GM18499 (cell line): ENCODE results near the gene ZNF177.
"Not testable (repeated sequence)": the region's sequence is repeated elsewhere in the genome, so short reads cannot be mapped to it uniquely, and the experiment has no call there.

Experiments
- ATAC-seq: cut with Tn5 transposase; IDR thresholded peaks from one replicate; pipeline ENCODE4 v1.9.1; 2021; ENCODE audit warnings: moderate number of reproducible peaks; ENCODE audit not compliant: insufficient read depth, unreplicated experiment

ZNF177 gene

DNA sequence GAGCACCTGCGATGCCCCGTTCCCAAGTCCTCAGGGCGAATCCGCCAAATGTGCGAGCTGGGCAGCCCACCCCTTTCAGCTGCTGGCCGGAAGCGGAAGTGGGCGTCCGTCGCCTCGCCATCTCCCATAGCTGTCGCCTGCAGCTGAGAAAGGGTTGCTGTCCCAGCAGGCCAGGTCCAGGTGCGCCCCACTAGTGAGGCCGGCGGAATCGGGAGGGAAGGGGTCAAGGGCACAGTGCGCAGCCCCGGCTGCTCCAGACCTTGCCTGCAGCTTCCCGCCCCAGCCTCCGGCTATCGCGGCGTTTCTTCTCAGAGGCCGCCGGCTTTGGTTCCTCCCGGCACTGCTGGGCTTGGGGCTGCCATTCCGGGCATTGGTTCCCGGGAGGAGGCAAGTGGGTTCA is at the start of gene ZNF177:
ZNF177 (plus strand) TSS at position 109 of the 400 bp plus-strand sequence. CDS start 15,299 bp downstream, outside the sequence.
- no peak for ATAC-seq

- no peak for ATAC-seq
Observed at GRCh38 chr19:9313756-9314155, 49.1 kb upstream of the ZNF177 start.

GRCh38 chr19:9321338-9321737 is 41.5 kb upstream of the ZNF177 start:
- no peak for ATAC-seq

DNA sequence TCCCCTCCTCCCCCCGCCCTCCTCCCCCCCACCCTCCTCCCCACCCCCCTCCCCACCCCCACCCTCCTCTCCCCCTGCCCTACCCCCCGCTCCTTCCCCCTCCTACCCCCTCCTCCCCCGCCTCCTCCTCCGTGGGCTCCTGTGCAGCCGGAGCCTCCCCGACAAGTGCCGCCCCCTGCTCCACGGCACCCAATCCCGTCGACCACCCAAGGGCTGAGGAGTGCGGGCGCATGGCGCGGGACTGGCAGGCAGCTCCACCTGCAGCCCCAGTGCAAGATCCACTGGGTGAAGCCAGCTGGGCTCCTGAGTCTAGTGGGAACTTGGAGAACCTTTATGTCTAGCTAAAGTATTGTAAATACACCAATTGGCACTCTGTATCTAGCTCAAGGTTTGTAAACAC is 41.1 kb upstream of the ZNF177 start:
- not testable (repeated sequence) for ATAC-seq

DNA sequence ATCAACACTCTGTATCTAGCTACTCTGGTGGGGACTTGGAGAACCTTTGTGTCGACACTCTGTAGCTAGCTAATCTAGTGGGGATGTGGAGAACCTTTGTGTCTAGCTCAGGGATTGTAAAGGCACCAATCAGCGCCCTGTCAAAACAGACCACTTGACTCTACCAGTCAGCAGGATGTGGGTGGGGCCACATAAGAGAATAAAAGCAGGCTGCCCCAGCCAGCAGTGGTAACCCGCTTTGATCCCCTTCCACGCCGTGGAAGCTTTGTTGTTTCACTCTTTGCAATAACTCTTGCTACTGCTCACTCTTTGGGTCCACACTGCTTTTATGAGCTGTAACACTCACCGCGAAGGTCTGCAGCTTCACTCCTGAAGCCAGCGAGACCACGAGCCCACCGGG is 40.6 kb upstream of the ZNF177 start:
- ATAC-seq, result not testable (repeated sequence)

GRCh38 chr19:9323557-9323918 is 39.3 kb upstream of the ZNF177 start:
- peak; percentile 5 for ATAC-seq

- ATAC-seq, result peak; percentile 87
Observed at GRCh38 chr19:9323919-9324583, 38.8 kb upstream of the ZNF177 start, which contains the start of gene ZNF559. Gene ZNF559 (plus strand): TSS chr19:9324179. CDS start chr19:9338550, 14,371 bp downstream.

DNA sequence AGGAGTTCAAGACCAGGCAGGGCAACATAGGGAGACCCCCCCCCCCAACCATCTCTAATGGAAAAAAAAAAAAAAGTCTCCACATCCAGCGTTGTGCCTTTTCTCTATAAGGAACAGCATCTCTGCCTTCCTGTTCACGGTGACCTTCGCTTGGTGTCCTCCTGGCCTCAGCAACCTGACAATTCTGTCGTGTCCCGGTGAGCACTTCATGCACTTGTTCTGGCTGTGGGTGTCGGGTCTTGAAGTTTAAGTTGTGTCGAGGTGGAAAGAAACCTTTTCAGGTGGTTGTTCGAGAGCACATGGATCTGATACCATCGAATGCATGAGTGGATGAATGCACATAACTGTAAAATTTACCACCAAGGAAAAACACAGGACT is 38.2 kb upstream of the ZNF177 start:
- ATAC-seq, result no peak

DNA sequence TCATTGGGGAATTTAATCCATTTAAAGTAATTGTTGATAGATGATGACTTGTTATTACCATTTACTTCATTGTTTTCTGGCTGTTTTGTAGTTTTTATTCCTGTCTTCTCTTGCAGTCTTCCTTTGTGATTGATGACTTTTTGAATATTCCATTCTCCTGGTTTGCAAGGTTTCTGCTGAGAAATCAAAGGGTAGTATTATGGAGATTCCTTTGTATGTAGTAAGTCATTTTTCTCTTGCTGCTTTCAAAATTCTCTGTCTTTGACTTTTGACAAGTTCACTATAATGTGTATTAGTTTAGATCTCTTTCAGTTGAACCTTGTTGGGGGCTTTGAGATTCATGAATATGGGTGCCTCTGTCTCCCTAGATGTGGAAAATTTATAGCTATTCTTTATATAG is 32.8 kb upstream of the ZNF177 start:
- no peak for ATAC-seq

DNA sequence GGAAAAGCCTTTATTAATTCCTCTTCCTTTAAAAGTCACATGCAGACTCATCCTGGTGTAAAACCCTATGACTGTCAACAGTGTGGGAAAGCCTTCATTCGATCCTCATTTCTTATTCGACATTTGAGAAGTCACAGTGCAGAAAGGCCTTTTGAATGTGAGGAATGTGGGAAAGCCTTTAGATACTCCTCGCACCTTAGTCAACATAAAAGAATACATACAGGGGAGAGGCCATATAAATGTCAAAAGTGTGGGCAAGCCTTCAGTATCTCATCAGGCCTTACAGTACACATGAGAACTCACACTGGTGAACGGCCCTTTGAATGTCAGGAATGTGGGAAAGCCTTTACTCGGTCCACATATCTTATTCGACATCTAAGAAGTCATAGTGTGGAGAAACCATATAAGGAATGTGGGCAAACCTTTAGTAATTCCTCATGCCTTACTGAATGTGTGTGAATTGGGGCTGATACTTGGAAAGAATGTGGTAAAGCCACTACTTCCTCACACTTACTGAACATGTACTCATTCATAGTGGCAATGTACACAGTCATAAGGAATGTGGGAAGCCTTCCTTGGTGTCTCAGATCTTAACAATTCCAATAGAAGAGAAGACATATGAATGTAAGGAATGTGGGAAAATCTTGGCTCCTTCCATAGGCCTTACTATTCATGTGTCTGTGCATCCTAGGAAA is 20.1 kb upstream of the ZNF177 start:
- ATAC-seq, result no peak

GRCh38 chr19:9345005-9345404 is 17.8 kb upstream of the ZNF177 start:
- ATAC-seq, result no peak

DNA sequence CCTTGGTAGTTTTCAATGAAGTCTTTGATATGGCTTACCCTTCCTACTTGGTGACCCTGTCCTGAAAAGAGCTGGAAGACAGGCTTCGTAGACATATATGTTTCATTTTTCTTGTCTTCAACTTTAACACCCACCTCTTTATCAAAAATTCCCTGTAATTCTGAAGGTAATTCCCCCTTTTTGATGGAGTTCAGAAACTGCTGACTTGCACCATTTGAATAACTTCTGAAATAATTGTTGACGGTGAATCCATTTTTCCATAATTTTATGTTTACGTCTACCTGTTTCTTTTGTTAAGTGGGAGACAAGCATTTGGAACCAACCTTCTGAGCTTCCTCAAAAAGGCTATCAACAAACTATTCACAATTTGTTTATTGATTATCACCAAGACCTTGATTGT is 14.6 kb upstream of the ZNF177 start:
- no peak for ATAC-seq

GRCh38 chr19:9348671-9349070 is 14.1 kb upstream of the ZNF177 start:
- no peak for ATAC-seq

GRCh38 chr19:9352505-9352904 is 10.3 kb upstream of the ZNF177 start:
- no peak for ATAC-seq

DNA sequence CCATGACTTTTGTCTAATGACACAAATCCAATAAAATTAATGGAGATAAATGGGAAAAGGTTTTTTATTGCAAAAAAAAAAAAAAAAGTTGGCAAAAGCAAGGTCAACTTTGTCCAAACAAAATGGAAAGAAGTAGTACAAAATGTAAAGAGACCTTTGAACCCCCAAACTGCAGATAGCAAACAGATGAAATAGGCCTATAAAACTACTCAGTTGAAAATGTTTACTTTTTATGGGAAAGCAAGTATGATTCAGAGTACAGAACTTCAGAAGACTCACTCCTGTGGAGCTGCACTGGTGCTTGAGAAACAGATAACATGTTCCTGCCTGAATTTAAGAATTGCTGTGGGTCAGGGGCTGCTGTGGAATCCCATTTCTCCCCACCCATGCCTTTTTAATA is 9.8 kb upstream of the ZNF177 start:
- ATAC-seq, result no peak

- no peak for ATAC-seq
Observed at GRCh38 chr19:9354651-9355050, 8.2 kb upstream of the ZNF177 start.

DNA sequence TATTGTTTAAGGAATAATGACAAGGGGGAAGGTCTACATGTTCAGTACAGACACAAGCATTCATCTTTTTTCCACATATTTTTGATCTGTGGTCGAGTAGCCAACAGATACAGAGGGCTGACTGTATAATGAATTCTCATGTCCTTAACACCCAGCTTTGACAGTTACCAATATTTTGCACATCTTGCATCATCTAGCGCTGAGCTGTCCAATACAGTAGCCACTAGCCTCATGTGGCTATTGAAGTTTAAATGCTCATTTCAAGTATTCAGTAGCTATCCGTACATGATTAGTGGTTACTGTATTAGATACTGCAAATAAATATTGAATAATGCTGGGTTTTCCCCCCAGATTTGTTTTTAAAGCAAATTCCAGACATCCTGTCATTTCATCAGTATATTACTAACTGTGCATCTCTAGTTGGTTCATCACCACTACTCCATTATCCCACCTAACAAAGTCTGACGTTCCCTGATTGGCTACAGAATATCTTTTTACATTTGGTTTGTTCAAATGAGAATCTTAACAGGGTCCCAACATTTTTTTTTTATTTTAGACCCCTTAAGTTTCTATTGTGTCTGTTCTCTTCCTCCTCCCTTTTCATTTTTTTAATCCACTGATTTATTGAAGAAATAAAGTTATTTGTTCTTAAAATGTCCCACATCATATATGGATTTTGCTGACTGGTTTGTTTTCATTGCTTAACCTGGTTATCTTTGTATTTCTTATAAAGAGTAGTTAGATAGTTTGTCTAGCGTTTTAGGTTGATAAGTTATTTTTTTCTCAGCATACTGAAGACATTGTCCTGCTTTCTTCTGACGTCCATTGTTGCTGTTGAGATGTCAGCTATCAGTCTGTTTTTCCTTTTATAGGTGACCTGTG is 8.2 kb downstream of the ZNF177 start:
- ATAC-seq, result no peak

DNA sequence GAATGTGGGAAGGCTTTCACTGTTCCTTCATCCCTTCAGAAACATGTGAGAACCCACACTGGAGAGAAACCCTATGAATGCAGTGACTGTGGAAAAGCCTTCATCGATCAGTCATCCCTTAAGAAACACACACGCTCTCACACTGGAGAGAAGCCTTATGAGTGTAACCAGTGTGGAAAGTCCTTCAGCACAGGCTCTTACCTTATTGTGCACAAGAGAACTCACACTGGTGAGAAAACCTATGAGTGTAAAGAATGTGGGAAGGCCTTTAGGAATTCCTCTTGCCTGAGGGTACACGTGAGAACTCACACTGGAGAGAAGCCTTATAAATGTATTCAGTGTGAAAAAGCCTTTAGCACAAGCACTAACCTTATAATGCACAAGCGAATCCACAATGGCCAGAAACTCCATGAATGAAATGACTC is 18.6 kb downstream of the ZNF177 start:
- no peak for ATAC-seq

DNA sequence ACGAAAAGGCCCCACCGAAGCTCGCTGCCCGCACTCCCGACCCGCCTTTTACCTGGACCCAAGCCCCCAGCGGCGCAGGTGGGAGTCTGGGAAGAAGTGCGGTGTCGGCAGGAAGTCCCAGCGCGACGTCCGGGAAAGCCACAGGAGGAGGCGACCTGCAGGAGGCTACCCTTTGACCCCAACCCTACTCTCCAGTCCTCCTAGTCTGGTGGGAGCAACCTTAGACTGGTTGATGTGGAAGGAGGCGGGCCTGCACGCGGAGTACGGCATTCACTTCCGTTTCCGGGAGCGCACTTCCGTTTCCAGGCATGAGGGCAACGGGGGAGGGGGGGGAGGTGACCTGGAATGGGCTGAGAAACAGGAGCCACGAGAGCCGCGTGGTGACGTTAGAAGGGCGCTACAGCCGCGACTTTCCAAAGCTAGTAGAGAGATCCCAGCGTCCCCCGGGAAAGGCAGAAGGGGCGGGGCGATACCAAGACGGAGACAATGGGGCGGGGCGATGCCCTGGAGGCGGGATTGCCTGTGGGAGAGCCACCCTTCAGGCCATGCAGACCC is 44.1 kb downstream of the ZNF177 start:
- ATAC-seq, result no peak

DNA sequence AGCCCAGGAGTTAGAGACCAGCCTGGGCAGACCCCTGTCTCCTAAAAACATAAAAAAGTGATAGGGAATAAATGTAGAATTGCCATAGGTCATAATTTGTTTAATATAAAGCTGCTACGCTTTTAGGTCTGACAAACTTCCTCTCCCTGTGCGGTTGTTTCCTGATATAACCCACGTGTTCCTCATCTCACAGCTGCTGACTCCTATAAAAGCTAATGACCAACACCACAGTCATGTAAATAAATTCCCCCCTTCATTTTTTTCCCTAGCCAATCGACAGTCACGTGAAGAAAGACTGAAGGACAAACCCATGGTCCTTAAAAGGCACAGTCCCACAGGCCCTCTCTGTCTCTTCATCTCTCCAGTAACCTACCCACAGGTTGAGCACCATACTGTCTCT is 45.0 kb downstream of the ZNF177 start:
- no peak for ATAC-seq
